HG03558 (cell line): ENCODE measurements around the gene GAD2.
"Not testable (repeated sequence)": the region's sequence is repeated elsewhere in the genome, so short reads cannot be mapped to it uniquely, and the experiment has no call there.

Source experiments
- ATAC-seq: cut with Tn5 transposase; IDR thresholded peaks from one replicate; pipeline ENCODE4 v1.9.1; 2021; ENCODE audit warnings: moderate number of reproducible peaks; ENCODE audit not compliant: unreplicated experiment; ENCODE audit errors: extremely low read depth

The GAD2 gene

DNA sequence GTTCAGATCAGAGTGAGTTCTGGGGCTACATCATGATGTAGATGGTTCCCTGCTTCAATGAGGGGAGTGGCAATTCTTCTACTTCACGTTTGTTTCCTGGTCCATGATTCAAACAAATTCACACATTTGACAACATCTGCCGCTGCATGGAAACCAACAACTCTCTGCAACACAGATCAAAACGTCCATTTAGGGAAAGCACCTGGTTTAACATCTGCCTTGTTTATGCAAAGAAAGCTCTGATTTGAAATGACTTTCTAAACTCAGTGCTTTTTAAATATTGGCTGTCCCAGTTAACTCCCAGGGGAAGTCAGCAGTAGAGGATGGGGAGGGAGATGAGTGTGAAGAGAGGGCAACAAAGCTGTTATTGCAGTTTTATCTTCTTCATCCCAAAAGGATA lies 93.8 kb downstream of the GAD2 start:
- ATAC-seq, result peak; percentile 64

DNA sequence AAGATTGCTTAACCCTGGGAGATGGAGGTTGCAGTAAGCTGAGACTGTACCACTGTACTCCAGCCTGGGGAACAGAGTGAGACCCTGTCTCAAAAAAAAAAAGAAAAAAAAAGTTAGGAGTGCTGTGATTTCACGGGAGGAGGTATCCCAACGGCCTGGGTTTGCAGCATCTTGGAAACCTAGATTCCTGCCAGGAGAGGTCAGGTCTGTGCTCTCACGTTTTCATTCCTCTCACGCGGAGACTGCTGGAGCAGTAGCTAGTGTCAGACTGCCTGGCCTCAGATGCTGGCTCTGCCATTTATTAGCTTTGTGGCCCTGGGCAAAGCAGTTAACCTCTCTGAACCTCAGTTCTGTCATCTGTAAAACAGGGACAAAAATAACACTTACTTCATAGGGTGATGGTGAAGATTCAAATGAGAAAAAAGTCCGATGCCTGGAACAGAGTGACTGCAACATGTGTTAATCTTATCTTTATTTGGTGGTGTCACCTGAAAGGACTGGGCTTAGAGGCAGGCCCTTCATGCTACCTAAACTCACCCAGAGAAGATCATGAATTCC lies 94.9 kb downstream of the GAD2 start:
- ATAC-seq, result no peak

DNA sequence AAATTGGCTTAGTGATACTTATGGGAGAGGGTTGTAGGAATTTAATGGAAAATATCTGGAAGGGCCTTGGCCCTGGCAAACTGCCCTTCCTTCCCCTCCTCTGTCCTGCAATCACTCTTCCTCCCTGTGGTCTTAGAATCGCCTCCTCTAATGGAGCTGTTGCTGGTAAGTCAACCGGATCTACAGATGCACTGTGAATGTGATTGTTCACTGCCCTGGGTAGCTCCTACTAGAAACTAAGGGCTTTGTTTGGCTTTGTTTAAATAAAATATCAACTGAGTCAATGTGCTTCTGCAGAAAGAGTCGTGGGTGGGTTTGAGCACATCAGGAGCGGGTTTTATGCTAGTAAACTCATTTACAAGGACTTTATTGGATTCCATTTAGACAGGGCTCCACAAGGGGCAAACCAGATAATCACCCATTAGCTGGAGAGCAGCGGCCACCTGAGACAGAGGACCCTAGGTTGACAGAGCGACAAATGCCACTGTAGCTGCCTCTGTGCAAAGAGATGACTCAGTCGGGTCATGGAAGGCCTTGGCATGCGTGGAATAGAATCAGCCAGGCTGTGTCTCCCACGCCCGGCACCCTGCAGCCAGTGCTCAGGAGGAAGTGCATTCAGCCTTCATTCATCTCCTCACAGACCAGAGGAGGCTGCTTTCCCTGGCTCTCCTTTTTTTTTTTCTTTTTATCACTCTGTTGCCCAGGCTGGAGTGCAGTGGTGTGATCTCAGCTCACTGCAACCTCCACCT lies 97.9 kb downstream of the GAD2 start:
- ATAC-seq, result no peak

DNA sequence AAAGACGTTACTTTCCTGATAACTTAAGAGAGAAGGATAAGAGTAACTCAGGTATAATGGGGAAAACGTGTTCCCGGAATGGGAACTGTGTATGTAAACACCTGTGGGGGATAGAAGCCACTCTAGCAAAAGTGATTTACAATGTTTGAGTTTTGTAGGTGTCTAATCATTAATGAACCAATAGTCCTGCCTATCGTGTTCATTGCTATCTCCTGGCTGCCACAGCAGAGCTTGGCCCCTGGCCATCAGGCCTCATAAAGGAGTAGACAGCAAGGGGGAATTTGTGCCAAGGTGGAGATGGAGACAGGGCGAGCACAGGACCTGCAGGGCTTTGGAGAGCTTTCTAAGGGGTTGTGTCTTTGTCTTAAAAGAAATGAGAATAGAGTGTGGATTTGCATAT lies 102.1 kb downstream of the GAD2 start:
- ATAC-seq, result no peak

DNA sequence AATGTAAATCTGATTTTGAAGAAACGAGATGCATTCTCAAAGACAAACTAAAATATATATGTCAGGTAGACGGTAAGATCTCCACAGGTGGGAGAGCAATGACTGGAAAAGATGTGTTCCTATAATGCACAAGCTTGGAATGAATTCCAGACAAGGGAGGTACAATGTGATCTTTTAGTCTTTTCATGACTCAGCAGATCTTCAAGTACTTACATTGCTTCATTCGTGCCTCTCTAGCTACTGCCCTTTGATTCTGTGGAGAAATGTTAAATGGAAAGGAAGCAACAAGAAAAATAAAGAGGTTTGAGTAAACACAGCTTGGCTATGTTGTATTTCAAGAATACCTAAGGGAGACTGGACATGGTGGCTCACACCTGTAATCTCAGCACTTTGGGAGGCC lies 106.6 kb downstream of the GAD2 start:
- no peak for ATAC-seq

DNA sequence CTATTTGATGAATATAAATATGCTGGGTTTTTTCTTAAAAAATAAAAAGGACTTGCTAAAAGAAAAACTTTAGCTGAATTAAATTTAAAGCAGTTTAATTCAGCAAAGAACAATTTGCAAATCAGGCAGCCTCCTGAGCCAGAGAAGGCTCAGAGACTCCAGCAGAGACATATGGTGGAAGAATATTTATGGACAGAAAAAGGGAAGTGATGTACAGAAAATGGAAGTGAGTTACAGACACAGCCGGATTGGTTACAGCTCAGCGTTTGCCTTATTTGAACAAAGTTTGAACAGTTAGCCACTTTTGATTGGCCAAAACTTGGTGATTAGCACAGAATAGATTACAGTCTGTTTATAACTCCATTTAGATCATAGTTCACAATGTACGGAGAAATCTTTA lies 110.3 kb downstream of the GAD2 start:
- no peak for ATAC-seq

DNA sequence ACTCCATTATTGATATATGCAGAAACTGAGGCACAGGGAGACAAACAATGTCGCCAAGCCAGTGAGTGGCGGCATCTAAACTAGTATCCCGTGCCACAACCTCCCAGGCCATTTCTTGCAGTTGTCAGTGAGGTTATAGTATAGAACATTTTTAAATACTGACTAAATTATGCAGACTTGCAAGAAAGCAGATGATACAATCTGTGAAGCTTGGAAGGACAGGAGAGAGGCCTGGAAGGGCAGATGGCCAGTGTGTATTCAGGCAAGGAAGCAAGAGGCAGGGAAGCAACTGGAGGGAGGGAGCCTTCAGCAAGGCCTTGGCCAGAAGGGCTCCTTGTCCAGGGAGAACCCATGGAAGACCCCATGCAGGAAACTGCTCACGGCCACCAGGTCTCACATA lies 111.2 kb downstream of the GAD2 start:
- ATAC-seq, result no peak

DNA sequence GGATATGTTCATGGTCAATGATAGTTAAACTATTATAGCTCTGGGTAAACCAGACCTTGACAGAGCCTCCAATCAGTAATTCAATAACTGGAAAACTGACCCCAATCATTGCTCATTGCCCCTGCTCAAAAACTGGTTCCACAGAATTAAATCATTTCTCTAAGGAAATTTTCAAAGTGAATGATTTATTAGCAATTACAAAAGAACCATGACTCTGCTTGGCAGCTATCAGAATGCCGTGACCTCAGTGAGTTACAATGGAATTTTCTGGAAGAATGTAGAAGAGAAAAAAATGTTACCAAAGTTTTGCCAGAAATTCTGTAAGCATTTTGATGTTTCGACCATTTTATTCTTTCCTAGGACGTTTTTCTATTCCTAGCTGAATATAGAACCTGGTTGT lies 114.8 kb downstream of the GAD2 start:
- no peak for ATAC-seq

DNA sequence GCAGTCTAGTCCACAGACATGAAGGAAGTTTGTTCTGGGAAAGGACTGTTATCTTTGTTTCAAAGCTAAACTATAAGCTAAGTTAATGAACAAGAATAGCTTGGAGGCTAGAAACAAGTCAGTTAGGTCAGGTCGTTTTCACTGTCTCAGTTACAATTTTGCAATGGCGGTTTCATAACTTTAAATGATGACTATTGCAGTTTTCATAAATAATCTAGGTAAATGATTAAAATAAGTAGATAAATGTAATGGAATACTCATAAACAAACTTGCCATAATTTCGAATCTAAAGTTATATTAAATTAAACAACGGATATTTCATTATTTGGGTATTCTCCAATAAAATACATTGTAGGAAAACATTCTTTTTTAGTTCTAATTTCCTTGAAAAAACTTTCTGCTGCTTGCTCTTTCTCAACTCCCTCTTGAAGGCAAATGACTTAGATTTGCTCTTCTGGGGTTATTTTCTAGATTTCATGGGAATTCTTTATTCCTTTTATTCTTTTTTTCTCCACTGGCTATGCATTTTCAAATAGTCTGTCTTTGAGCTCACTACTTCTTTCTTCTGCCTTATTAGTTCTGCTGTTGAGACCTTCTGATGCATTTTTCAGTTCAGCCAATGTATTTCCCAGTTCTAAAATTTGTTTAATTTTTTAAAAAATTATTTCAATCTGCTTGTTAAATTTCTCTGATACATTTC lies 117.8 kb downstream of the GAD2 start:
- ATAC-seq, result no peak

DNA sequence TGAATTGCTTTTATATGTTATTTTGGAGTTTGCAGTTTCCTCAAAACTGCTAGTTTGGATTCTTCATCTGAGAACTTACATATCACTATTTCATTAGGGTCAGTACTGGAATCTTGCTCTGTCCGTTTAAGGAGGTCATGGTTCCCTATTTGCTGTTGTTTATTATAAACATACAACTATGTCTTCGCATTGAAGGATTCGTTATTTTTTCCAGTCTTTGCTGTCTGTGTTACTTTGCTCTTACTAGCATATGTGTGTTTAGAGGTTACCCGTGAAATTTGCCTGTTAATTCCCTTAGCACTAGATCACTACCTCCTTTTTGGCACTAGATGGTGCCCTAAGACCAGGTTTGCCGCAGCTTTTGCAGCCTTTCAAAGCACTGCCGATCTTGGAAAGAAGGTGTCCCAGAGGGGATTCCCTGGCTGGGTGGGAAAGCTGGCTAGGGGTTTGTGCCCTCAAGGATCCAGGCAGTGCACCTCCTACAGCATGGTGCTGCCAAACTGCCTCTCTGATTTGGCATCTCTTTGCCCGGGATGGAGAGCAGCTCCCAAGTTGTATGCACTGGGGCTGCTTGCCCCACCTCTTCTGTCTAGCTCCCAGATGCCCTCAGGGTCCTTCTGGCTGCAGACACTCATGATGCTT lies 118.5 kb downstream of the GAD2 start:
- ATAC-seq, result no peak

DNA sequence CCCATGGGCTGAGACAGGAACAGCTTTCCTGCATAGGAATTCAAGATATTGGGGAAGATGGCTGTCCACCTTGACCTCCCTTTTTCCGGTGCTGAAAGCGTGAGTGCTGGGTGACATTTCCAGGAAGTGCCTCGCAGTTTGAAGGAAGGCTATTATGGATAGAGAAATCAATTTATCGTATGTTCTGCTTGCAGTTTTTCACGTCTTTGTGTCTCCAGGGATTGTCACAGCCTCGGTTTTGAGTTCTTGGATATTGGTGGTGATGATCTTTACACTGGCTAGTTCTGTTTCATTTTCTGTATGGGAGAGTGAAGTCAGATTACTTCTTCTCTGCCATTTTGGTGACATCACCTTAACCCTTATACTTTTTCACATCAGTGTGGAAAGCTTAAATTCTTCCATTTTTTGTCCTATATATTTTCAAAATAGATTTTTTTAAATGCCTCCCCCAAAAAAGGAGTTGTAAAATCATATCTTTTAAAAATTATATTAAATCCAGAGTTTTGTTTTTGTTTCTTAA lies 119.1 kb downstream of the GAD2 start:
- no peak for ATAC-seq

DNA sequence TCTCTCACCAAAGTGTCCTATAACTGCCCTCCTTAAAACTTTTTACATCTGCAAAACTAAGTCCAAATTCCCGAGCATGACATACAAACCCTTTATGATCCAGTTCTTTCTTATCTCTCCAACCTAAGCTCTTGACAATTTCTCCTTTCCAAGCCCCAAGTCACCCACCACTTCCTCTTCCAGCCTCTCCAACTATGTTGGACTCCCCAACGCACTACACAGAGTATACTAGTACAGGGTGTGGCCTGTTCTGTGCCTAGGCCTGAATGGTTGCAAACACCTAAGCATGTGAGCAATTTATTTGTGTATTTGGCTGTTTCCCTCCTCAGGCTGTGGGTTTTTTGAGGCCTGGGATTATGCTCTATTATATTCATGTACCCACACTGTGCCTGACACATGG lies 120.4 kb downstream of the GAD2 start:
- no peak for ATAC-seq

DNA sequence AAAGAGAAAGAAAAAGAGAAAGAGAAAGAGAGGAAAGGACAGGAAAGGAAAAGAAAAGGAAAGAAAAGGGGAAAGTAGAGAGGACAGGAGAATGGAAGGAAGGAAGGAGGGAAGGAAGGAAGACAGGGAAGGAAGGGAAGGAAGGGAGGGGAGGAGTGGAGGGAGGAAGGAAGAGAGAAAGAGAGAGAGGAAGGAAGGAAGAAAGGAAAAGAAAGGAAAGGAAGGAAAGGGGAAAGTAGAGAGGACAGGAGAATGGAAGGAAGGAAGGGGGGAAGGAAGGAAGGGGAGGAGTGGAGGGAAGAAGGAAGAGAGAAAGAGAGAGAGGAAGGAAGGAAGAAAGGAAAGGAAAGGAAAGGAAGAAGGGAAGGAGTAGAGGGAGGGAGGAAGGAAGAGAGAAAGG lies 125.1 kb downstream of the GAD2 start:
- ATAC-seq, result no peak

DNA sequence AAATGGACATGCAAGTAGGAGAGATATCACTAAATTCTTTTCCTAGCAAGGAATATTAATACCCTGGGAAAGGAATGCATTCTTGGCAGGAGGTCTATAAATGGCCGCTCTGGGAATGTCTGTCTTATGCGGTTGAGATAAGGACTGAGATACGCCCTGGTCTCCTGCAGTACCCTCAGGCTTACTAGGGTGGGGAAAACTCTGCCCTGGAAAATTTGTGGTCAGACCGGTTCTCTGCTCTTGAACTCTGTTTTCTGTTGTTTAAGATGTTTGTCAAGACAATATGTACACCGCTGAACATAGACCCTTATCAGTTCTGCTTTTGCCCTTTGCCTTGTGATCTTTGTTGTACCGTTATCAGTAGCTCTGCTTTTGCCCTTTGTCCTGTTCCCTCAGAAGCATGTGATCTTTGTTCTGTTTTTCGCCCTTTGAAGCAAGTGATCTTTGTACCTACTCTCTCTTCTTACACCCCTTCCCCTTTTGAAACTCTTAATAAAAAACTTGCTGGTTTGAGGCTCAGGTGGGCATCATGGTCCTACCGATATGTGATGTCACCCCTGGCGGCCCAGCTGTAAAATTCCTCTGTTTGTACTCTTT lies 132.3 kb downstream of the GAD2 start:
- ATAC-seq, result not testable (repeated sequence)
